ENCODE results near the gene PLCL1.

- TF ChIP-seq CTCF (IDR thresholded peaks at IDR 0.05) (no peak), POLR2AphosphoS5 (IDR thresholded peaks at IDR 0.05) (no peak)
These were observed 296.0 kb downstream of the PLCL1 start for GRCh38 chr2:198100346-198100745.

All from breast epithelium (tissue), 3 donors.